Measurements from ENCODE around the gene FKBP5. TPM values are rescaled to one million over a fixed set of nuclear protein-coding genes. Genes with fewer than 3 reads are reported as not detected.
A peak's percentile ranks its signal among the peaks of the same experiment; 100 is the strongest.

The FKBP5 gene
- total and polyA plus RNA-seq, 9 of the 15 experiments (the other 6 are each of a cell fraction or from before 2014, with no cell fraction given): 32.7 to 151 (median 75.0) TPM

DNA sequence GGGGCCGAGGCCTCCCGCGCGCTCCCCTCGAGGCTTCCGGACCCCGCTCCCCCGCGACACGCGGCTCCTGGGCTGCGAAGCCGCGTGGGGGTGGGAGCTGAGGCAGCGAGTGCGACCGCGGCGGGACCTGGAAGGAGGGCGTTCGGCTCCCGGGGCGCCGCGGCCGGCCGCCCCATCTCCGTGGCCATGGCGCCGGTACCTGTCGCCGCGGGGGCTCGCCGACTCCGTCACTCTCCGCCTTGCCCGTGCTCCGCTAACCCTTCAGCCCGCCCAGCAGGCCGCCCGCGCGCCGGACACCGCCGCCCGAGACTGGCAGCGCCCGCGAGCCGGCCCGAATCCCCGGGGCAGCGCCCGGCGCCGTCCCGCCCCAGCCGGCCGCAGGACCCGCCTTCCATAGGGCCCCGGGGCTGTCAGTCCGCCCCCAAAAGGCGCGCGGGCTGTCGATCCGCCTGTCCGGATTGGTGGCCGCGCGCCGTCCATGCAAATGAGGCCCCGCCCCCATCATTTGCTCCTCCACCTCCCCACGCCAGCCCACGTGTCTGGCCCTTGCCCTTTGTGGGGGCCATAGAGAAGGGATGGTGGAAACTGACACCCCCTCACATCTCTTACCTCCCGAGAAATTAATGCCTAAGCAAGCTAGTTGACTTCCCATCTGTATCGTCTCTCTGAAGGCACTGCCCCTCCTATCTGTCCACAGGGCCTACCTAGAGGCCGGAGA is at the start of gene FKBP5 (continued):
- no peak for TF ChIP-seq DNMT1 (IDR thresholded peaks at IDR 0.05)
- TF ChIP-seq, protein P1, sequence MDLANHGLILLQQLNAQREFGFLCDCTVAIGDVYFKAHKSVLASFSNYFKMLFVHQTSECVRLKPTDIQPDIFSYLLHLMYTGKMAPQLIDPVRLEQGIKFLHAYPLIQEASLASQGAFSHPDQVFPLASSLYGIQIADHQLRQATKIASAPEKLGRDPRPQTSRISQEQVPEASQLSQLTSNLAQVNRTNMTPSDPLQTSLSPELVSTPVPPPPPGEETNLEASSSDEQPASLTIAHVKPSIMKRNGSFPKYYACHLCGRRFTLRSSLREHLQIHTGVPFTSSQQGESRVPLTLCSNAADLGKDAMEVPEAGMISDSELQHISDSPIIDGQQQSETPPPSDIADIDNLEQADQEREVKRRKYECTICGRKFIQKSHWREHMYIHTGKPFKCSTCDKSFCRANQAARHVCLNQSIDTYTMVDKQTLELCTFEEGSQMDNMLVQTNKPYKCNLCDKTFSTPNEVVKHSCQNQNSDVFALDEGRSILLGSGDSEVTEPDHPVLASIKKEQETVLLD (IDR thresholded peaks at IDR 0.05): peak; percentile 72; the same call in 1 of the 2 replicates
- TF ChIP-seq NONO (IDR thresholded peaks at IDR 0.05; ENCODE audit: low read depth in 2 of 2, low read length in 1 of 2): peak; percentile 74 to 91
- TF ChIP-seq CHCHD3 (CRISPR knock-in tag; IDR thresholded peaks at IDR 0.05): no peak
- TF ChIP-seq SREBF1 (IDR thresholded peaks at IDR 0.05; ENCODE audit: borderline replicate concordance, low read depth, low read length): no peak
- TF ChIP-seq ZNF431 (CRISPR knock-in tag; IDR thresholded peaks at IDR 0.05): no peak; the same call in 1 of the 2 replicates
